ENCODE measurements around the gene FDXACB1. TPM values are rescaled to one million over a fixed set of nuclear protein-coding genes. Genes with fewer than 3 reads are reported as not detected.

FDXACB1 gene
- total and polyA plus RNA-seq, 9 of the 15 experiments (the other 6 are each of a cell fraction or from before 2014, with no cell fraction given): 3.2 to 7.5 (median 5.3) TPM

GRCh38 chr11:111840143-111840542 is 38.8 kb downstream of the FDXACB1 start (continued):
- TF ChIP-seq MED1 (CRISPR knock-in tag; IDR thresholded peaks at IDR 0.05; ENCODE audit: borderline replicate concordance) (no peak), KDM1A (IDR thresholded peaks at IDR 0.05) (no peak), GTF2F1 (IDR thresholded peaks at IDR 0.05; ENCODE audit: low read depth, low read length) (no peak), ZNF431 (CRISPR knock-in tag; IDR thresholded peaks at IDR 0.05) (no peak), BMI1 (IDR thresholded peaks at IDR 0.05; ENCODE audit: low read length) (no peak), PKNOX1 (IDR thresholded peaks at IDR 0.05) (no peak), CLOCK (CRISPR knock-in tag; IDR thresholded peaks at IDR 0.05; ENCODE audit: borderline replicate concordance) (no peak), FOXM1 (IDR thresholded peaks at IDR 0.05; ENCODE audit: low read depth) (no peak), FOXM1 (CRISPR knock-in tag; IDR thresholded peaks at IDR 0.05; ENCODE audit: low read depth) (no peak), MAFG (tag; conservative IDR thresholded peaks at IDR 0.05) (no peak)

Measured in K562 (cell line).